K562 (cell line): ENCODE results near the gene C1RL.

Experiments
- CHD1 ChIP-seq: fragments of 200-600 bp; sonication (generic); IDR thresholded peaks from one replicate; pipeline ENCODE4 v1.6.1; 2012; ENCODE audit warnings: mild to moderate bottlenecking, moderate library complexity, low read length, inconsistent platforms
- EZH2 ChIP-seq: IDR thresholded peaks from 2 replicates; pipeline ENCODE4 v1.6.1; 2012; ENCODE audit warnings: low read depth, mild to moderate bottlenecking, inconsistent platforms, low read length, borderline replicate concordance
- NFIC ChIP-seq: fragments of 450-650 bp; IDR thresholded peaks from 2 replicates; pipeline ENCODE4 v1.6.1; 2017; ENCODE audit warnings: mild to moderate bottlenecking, inconsistent platforms
- RAD21 ChIP-seq, 2 experiments: fragments of 250-450 bp in 1 of 2; fragments of 450-650 bp in 1 of 2; sonication (Bioruptor Pico) in 1 of 2; formaldehyde crosslinking in 1 of 2; IDR thresholded peaks in 1 of 2; conservative IDR thresholded peaks in 1 of 2; 2 replicates each; pipeline versions ENCODE4 v1.4.0 to v1.8.0; 2020 to 2022; ENCODE audit warnings: mild to moderate bottlenecking in 2 of 2, moderate library complexity in 1 of 2
- SAP30 ChIP-seq: fragments of 200-600 bp; sonication (generic); IDR thresholded peaks from 2 replicates; pipeline ENCODE4 v1.6.1; 2012; ENCODE audit warnings: borderline replicate concordance, low read depth, mild to moderate bottlenecking, moderate library complexity, low read length, control low read depth, inconsistent platforms; ENCODE audit not compliant: insufficient read depth, poor library complexity, severe bottlenecking
- SPI1 ChIP-seq: IDR thresholded peaks from 2 replicates; pipeline ENCODE4 v1.6.1; 2011; ENCODE audit warnings: low read depth, low read length, control low read depth, borderline replicate concordance
- TF ChIP-seq, protein P1 (sequence below), 3 experiments: IDR thresholded peaks in 2 of 3; conservative IDR thresholded peaks in 1 of 3; 2 replicates each; pipeline ENCODE4 v1.5.1; 2011 to 2012; ENCODE audit warnings: low read length in 3 of 3, mild to moderate bottlenecking in 3 of 3, control low read depth in 2 of 3, improper control_type of control experiment in 1 of 3, inconsistent platforms in 1 of 3, low read depth in 1 of 3, mixed read lengths in 1 of 3, moderate library complexity in 1 of 3; ENCODE audit not compliant: insufficient read depth in 2 of 3
- TF ChIP-seq, protein P2 (sequence below): sonication (generic); formaldehyde crosslinking; IDR thresholded peaks from 2 replicates; pipeline ENCODE4 v1.5.0; 2020; ENCODE audit warnings: missing genetic modification reagents

DNA sequence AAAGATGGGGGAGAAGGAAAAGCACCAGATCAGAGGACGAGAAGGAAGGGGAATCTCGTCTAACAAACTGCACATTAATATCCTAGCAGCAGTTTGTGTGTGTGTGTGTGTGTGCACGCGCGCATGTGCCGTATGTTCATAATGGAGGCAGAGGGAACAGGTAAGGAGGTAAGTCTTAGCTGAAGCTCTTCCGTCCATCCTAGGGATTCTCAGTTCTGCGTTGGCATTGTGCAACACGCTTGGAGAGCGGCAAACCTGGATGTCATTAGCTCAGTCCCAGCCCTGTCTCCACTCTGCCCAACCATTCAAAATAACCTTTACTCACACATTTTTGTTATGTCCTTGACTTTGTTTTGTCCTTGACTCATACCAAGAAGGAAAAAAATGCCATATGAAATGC lies 15.1 kb downstream of the C1RL start:
- TF ChIP-seq, protein P1, sequence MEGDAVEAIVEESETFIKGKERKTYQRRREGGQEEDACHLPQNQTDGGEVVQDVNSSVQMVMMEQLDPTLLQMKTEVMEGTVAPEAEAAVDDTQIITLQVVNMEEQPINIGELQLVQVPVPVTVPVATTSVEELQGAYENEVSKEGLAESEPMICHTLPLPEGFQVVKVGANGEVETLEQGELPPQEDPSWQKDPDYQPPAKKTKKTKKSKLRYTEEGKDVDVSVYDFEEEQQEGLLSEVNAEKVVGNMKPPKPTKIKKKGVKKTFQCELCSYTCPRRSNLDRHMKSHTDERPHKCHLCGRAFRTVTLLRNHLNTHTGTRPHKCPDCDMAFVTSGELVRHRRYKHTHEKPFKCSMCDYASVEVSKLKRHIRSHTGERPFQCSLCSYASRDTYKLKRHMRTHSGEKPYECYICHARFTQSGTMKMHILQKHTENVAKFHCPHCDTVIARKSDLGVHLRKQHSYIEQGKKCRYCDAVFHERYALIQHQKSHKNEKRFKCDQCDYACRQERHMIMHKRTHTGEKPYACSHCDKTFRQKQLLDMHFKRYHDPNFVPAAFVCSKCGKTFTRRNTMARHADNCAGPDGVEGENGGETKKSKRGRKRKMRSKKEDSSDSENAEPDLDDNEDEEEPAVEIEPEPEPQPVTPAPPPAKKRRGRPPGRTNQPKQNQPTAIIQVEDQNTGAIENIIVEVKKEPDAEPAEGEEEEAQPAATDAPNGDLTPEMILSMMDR (IDR thresholded peaks at IDR 0.05 in 2 of 3, conservative IDR thresholded peaks at IDR 0.05 in 1 of 3; ENCODE audit: insufficient read depth in 2 of 3, low read depth in 1 of 3, low read length in 3 of 3), result no peak
- TF ChIP-seq RAD21 (CRISPR knock-in tag; conservative IDR thresholded peaks at IDR 0.05 in 1 of 2, IDR thresholded peaks at IDR 0.05 in 1 of 2), result no peak
- TF ChIP-seq EZH2, result no peak
- no peak for TF ChIP-seq SPI1
- no peak for TF ChIP-seq NFIC
- TF ChIP-seq SAP30, result no peak
- TF ChIP-seq, protein P2, sequence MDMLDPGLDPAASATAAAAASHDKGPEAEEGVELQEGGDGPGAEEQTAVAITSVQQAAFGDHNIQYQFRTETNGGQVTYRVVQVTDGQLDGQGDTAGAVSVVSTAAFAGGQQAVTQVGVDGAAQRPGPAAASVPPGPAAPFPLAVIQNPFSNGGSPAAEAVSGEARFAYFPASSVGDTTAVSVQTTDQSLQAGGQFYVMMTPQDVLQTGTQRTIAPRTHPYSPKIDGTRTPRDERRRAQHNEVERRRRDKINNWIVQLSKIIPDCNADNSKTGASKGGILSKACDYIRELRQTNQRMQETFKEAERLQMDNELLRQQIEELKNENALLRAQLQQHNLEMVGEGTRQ (CRISPR knock-in tag), result no peak
- no peak for TF ChIP-seq CHD1
